Transverse colon (tissue), 4 donors: ENCODE data around the gene ZMYND19.
"Not testable (repeated sequence)": the region's sequence is repeated elsewhere in the genome, so short reads cannot be mapped to it uniquely, and the experiment has no call there.

ENCODE experiments used
- EP300 ChIP-seq: sonication (generic); formaldehyde crosslinking; IDR thresholded peaks from one replicate; pipeline ENCODE4 v1.6.1; 2017; ENCODE audit warnings: antibody characterized with exemption, low read depth
- POLR2A ChIP-seq: fragments of 450-650 bp; IDR thresholded peaks from one replicate; pipeline ENCODE4 v1.6.1; 2016; ENCODE audit warnings: antibody characterized with exemption, mild to moderate bottlenecking, moderate library complexity
- POLR2AphosphoS5 ChIP-seq, 3 donors: sonication (generic); formaldehyde crosslinking; IDR thresholded peaks; one replicate each; pipeline ENCODE4 v1.6.1; 2016; ENCODE audit warnings: antibody characterized with exemption in 3 of 3
- TF ChIP-seq, protein P1 (sequence below), 5 experiments: fragments of 200-600 bp in 3 of 5; fragments of 450-650 bp in 2 of 5; sonication (generic) in 3 of 5; IDR thresholded peaks; 1 replicate in 2 of 5; 2 replicates in 3 of 5; pipeline ENCODE4 v1.5.1; 2016 to 2017; ENCODE audit warnings: antibody characterized with exemption in 5 of 5, inconsistent platforms in 3 of 5, mild to moderate bottlenecking in 2 of 5, moderate library complexity in 1 of 5

DNA sequence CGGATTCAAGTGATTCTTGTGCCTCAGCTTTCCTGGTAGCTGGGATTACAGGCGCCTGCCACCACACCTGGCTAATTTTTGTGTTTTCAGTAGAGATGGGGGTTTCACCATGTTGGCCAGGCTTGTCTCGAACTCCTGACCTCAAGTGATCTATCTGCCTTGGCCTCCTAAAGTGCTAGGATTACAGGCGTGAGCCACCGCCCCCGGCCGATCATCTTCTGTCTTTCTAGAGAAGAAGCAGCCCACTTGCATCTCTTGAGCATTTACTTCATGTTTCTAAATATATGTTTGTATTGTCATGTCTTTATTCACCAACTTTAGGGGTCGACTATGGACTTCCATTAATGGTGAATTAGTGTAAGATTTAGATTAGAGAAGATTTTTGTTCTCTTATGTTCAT, 31.9 kb upstream of the ZMYND19 start:
- TF ChIP-seq POLR2AphosphoS5 (IDR thresholded peaks at IDR 0.05); POLR2A; EP300: not testable (repeated sequence)
- TF ChIP-seq, protein P1, sequence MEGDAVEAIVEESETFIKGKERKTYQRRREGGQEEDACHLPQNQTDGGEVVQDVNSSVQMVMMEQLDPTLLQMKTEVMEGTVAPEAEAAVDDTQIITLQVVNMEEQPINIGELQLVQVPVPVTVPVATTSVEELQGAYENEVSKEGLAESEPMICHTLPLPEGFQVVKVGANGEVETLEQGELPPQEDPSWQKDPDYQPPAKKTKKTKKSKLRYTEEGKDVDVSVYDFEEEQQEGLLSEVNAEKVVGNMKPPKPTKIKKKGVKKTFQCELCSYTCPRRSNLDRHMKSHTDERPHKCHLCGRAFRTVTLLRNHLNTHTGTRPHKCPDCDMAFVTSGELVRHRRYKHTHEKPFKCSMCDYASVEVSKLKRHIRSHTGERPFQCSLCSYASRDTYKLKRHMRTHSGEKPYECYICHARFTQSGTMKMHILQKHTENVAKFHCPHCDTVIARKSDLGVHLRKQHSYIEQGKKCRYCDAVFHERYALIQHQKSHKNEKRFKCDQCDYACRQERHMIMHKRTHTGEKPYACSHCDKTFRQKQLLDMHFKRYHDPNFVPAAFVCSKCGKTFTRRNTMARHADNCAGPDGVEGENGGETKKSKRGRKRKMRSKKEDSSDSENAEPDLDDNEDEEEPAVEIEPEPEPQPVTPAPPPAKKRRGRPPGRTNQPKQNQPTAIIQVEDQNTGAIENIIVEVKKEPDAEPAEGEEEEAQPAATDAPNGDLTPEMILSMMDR (IDR thresholded peaks at IDR 0.05), result not testable (repeated sequence)
